Left renal cortex interstitium (tissue), 4 donors: ENCODE results near the gene ATIC. TPM values are rescaled to one million over a fixed set of nuclear protein-coding genes. Genes with fewer than 3 reads are reported as not detected.
"Not testable (repeated sequence)": the region's sequence is repeated elsewhere in the genome, so short reads cannot be mapped to it uniquely, and the experiment has no call there.

Experiments used
- DNase-seq, 4 donors: peaks; one replicate each; pipeline ENCODE4 v3.0.0-alpha.2; 2013; ENCODE audit warnings: low read depth in 4 of 4, low spot score in 2 of 4, missing footprints in 1 of 4
- polyA plus RNA-seq, 4 donors: library from polyadenylated mRNA; unstranded; fragments of 120-200 nt; gene quantifications; one replicate each; pipeline ENCODE4 v1.2.1, GENCODE V29; 2013; ENCODE audit not compliant: insufficient read length in 4 of 4

Gene ATIC
- polyA plus RNA-seq, result 100 to 1,000 TPM; 115 to 147 (median 126) TPM

DNA sequence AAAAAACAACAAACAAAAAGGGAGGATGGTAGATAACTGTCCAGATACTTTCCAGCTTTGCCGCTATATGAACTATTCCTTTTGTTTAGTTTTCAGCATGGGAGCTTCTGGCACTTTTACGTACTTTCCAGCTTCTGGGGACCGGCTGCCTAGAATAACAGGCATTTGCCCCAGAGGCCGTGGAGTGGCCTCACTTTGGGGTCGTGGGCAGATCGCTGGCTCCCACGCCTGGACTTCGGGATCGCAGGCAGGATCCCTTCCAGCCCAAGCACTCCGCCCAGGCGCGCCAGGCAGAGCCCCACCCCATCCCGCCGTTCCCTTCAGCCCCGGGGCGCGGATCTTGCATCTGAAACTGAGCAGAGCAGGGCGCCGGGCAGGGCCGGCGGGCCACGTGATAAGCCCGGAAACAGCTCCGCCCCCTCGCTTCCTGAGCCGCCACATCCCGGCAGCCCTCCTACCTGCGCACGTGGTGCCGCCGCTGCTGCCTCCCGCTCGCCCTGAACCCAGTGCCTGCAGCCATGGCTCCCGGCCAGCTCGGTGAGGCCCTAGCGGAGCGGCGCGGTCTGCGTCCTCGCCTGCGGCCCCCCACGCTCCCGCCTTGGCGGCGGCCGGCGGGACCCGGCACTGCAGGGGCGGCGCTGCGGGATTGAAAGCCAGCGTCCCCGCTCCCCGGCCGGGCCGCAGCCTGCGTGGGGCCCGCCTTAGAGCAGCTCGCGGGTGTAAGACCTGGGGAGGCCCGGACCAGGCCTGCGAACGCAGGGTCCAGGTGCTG, at the start of gene ATIC:
Gene ATIC (plus strand): TSS at position 435 of the 772 bp plus-strand sequence. CDS start 84 bp downstream, at position 519.
- peak; percentile 52 to 83 (median 78) for DNase-seq

GRCh38 chr2:215262303-215262702, 49.6 kb upstream of the ATIC start:
- no peak for DNase-seq

DNA sequence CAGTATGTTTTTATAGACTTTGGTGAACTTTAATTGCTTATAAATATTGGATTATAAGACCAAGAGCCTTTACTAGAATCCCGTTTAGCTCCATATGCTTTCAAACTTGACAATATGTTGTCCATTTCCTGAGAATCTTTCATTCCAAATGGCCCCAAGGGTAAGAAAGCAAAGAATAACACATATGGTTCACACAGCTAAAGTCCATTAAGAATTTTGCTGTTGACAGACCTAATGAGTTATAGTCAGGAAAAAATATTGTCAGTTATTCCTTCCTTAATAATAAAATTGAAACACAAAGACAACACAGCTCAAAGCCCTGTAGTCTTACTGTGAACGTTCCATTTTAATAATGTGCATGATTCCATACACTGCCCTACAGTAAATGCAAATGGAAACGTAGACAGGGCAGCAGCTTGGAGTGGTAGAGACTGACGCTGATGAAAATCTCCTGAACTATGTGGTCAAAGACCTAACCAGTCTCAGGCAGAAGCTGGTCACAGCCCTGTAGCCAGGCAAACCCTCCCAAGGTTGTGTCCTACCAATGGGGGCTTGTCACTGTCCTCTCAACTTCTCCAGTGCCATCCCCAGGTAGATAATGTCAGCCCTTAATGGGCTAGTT, 49.0 kb upstream of the ATIC start:
- DNase-seq, result no peak

GRCh38 chr2:215264374-215264773, 47.5 kb upstream of the ATIC start:
- DNase-seq, result no peak

GRCh38 chr2:215269397-215270117, 42.3 kb upstream of the ATIC start:
- DNase-seq, result peak; percentile 47 to 71 (median 60)

DNA sequence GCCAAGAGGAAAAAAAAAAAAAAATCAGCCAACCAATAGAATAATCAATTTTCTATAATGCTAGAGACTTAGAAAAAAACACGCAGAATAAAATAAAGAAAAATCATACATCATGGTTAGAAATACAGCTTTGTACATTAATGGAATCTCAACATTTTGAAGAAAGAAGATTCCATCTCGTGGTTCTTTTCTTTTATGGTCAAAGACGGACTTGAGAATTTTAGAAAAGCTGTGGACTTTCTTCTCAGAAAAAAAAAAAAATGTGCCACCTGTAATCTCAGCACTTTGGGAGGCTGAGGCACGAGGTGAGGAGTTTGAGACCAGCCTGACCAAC, 41.8 kb upstream of the ATIC start:
- no peak for DNase-seq

DNA sequence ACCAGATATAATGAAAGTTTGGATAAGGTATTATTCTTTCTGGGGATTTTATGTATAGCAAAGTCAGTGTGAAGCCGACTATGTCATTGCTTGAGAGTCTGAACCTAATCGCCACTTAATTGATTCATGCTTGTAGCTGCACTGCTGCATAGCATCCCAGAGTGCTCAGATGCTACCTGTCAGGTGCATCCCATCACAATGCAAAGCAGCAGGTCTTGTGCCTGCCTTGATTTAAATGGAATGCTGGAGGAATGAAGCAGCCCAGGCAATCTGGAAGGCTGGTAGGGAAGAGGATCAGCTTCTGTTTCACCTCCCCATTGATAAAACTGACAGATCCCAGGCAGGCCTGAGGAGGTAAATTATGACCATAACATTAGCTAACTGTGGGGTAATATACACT, 40.4 kb upstream of the ATIC start:
- peak in 1 of 4 donors; percentile 7 for DNase-seq

GRCh38 chr2:215272918-215273317, 38.9 kb upstream of the ATIC start:
- no peak for DNase-seq

DNA sequence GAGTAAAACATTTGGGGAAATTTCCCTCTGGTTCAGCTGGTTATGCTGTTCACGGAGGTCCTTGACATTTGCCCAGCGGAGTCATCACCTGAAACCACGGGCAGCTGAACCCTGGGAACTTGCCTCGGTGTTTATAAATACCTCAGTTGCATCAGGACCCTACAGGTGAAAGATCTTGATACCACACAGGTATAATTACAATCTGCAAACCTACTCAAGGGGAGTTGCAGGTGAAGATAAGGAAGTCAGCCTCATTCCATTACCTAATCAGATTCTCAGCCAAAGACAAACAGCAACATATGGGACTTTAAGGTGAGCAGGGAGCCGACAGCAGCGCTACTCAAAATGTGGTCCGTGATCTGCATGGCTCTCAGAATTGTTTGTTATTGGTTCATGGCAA, 37.0 kb upstream of the ATIC start:
- DNase-seq, result no peak

GRCh38 chr2:215275824-215276223, 36.0 kb upstream of the ATIC start:
- DNase-seq, result no peak

DNA sequence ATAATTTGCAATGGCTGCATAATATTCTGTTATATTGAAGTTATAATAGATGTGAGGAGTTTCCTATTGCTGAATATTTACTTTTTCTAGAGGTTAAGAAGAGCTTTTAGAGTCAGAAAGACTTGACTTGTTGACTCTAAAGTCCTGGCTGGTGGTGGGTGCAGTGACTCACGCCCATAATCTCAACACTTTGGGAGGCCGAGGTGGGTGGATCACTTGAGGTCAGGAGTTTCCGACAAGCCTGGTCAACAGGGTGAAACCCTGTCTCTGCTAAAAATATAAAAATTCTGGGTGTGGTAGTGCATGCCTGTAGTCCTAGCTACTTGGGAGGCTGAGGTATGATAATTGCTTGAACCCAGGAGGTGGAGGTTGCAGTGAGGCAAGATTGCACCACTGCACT, 33.9 kb upstream of the ATIC start:
- no peak for DNase-seq

DNA sequence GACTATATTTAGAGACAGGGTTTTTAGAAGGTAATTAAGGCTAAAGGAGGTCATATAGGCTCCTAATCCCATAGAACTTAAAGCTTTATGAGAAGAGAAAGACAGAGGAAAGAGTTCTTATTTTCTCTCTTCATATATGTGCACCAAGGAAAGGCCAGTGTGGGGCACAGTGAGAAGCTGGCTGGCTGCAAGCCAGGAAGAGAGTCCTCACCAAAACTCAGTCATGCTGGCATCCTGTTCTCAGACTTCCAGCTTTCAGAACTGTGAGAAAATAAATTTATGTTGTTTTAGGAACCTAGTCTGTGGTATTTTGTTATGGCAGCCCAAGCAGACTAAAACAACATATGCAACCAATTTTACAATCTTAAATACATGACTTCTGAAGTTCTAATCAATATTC, 31.5 kb upstream of the ATIC start:
- DNase-seq, result no peak

DNA sequence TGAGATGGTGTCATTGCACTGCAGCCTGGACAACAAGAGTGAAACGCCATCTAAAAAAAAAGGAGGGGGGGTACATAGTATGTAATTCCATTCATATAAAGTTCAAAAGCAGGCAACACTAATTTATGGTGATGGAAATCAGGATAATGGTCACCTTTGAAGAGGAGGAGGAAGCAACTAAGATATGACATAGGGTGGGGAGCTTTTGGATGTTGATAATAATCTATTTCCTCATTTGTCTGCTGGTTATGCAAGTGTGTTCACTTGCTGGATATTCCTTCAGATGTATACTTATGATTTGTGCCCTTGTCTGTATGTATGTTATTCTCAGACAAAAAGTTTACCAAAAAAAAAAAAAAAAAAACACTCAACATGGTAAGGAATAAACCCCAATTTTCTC, 28.6 kb upstream of the ATIC start:
- no peak for DNase-seq

GRCh38 chr2:215286309-215286708, 25.6 kb upstream of the ATIC start:
- no peak for DNase-seq

GRCh38 chr2:215288112-215288815, 23.6 kb upstream of the ATIC start:
- no peak for DNase-seq

GRCh38 chr2:215290980-215291599, 20.8 kb upstream of the ATIC start:
- DNase-seq, result no peak

DNA sequence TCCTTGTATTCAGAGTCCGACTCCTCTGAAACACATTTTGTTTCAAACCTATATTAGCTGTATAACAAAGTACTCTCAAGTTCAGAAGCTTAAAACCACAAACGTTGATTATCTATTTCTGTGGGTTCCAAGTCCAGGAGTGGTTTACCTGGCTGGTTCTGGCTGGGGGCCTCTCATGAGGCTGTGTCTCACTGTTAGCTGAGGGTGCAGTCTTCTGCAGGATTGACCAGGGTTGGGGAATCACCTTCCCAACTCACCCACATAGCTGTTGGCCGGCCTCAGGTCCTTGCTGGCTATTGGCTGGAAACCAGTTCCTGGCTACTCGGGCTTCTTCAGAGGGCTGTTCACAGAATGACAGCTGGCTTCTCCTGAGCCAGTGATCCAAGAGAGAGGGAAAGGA, 18.0 kb upstream of the ATIC start:
- no peak for DNase-seq

DNA sequence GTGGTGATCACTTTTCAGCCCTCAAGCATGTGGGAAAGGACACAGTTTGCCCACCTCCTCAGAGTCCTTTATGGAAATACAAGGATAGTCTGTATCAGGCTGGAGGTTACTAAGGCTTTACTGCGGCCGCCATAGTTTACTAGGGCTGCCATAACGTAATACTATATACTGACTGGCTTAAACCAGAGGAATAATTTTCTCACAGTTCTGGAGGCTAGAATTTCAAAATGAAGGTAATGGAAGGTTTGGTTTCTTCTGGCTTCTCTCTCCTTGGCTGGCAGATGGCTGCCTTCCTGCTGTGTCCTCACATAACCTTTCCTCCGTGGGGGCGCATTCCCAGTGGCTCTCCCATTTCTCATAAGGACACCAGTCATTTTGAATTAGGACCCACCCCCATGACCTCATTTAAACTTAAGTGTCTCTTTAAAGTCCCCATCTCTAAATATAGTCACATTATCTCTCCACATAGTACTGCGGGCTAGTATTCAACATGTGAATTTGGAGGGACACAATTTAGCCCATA, 12.5 kb upstream of the ATIC start:
- DNase-seq, result no peak

DNA sequence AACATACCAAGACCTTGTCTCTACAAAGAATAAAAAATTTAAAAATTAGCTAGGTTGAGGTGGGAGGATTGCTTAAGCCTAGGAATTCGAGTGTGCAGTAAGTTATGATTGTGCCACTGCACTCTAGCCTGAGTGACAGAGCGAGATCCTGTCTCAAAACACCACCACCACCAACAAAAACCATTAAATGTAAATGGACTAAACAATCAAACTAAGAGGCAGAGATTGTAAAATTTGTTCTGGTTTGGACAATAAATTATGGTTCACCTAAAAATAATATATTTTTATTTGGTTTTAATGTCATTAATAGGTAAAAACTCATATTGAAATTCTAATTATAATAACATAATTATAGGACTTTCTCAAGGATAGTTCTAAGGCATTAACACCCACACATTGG, 9.9 kb upstream of the ATIC start:
- DNase-seq, result no peak

- DNase-seq, result not testable (repeated sequence)
These were observed 617 bp upstream of the ATIC start for GRCh38 chr2:215311259-215311624.

DNA sequence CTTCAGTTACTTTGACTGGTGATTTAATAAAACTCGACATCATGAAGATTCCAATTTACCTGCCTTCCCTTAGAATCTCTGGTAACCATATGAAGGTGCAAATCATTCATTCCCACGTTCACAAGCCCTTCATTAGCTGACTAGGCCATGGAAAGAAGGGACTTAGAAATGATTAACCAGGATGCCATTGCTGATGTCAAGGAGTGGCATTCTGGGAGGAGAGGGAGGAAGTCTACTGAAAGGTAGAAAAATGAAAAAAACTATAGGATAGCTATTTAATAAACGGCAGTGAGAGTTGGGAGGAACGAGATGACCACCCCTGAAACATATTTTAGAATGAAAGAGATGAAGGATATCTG, 1.4 kb downstream of the ATIC start:
- no peak for DNase-seq
